Keratinocyte (primary cell): ENCODE measurements around the gene LSG1.

Experiments used
- EZH2 ChIP-seq: IDR thresholded peaks from one replicate; pipeline ENCODE4 v1.6.1; 2012; ENCODE audit warnings: inconsistent platforms, mild to moderate bottlenecking, low read length, moderate library complexity
- TF ChIP-seq, protein P1 (sequence below), 3 experiments: IDR thresholded peaks in 1 of 3; conservative IDR thresholded peaks in 1 of 3; optimal IDR thresholded peaks in 1 of 3; 2 replicates in 2 of 3; 3 replicates in 1 of 3; pipeline versions ENCODE3 to v1.5.1; 2011; ENCODE audit warnings: low read length in 3 of 3, mild to moderate bottlenecking in 3 of 3, moderate library complexity in 2 of 3, control low read depth in 1 of 3, inconsistent platforms in 1 of 3; ENCODE audit not compliant: insufficient read depth in 2 of 3; ENCODE audit errors: extremely low read depth in 1 of 3

DNA sequence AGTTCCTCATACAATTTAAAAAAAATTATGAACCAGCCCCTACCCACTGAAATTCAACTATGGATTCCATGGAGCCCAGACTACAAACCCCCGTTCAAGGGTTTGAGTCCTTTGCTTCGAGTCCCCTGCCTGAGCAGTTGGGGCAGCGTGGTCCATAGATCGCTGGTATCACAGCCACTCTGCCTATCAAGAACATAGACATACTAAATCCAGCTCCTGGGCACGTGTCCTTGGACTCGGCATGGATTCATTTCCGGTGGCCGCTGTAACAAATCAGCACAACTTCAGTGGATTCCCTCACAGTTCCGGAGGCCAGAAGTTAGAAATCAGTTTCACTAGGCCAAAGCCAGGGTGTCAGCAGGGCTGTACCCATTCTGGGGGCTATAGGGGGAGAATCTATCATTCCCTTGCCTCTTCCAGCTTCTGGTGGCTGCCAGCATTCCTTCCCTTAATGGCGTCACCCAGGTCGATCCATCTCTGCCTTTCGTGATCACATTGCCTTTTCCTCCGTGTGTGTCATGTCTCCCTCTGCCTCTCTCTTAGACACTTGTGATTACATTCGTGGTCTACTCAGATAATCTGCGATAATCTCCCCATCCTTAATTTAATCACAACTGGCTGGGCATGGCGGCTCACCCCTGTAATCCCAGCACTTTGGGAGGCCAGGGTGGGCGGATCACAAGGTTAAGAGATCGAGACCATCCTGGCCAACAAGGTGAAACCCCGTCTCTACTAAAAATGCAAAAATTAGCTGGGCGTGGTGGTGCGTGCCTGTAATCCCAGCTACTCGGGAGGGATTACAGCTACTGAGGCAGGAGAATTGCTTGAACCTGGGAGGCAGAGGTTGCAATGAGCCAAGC, 34.2 kb downstream of the LSG1 start:
- no peak for TF ChIP-seq EZH2
- TF ChIP-seq, protein P1, sequence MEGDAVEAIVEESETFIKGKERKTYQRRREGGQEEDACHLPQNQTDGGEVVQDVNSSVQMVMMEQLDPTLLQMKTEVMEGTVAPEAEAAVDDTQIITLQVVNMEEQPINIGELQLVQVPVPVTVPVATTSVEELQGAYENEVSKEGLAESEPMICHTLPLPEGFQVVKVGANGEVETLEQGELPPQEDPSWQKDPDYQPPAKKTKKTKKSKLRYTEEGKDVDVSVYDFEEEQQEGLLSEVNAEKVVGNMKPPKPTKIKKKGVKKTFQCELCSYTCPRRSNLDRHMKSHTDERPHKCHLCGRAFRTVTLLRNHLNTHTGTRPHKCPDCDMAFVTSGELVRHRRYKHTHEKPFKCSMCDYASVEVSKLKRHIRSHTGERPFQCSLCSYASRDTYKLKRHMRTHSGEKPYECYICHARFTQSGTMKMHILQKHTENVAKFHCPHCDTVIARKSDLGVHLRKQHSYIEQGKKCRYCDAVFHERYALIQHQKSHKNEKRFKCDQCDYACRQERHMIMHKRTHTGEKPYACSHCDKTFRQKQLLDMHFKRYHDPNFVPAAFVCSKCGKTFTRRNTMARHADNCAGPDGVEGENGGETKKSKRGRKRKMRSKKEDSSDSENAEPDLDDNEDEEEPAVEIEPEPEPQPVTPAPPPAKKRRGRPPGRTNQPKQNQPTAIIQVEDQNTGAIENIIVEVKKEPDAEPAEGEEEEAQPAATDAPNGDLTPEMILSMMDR (optimal IDR thresholded peaks at IDR 0.05 in 1 of 3, IDR thresholded peaks at IDR 0.05 in 1 of 3, conservative IDR thresholded peaks at IDR 0.05 in 1 of 3; ENCODE audit: extremely low read depth in 1 of 3, insufficient read depth in 2 of 3, low read length in 3 of 3), result no peak
